HG03460 (cell line): Measurements from ENCODE around the gene MCTP1.

ENCODE experiments used
- ATAC-seq: cut with Tn5 transposase; IDR thresholded peaks from one replicate; pipeline ENCODE4 v1.9.1; 2021; ENCODE audit not compliant: unreplicated experiment

The MCTP1 gene

GRCh38 chr5:94674490-94675382, 610.2 kb downstream of the MCTP1 start:
- ATAC-seq, result no peak

DNA sequence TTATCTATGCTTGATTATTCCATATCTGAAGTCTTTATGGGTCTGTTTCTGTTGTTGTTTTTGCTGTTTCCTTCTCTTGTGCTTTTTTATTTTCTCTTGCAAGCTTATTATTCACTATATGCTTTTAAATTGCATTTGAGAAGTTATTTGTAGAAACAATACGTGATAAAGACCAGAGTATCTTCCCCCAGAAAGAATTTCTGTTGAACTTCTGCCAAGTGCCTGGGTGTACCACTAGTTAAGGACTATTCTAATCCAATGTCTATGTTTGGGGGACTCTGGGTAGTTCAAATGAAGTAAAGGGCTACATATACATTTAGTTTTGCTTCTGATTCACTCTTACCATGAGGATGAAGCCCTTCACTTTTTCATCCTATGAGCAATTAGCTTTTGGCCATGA, 612.1 kb downstream of the MCTP1 start:
- ATAC-seq, result no peak

GRCh38 chr5:94670726-94671125, 614.2 kb downstream of the MCTP1 start:
- no peak for ATAC-seq

GRCh38 chr5:94667937-94668336, 617.0 kb downstream of the MCTP1 start:
- ATAC-seq, result no peak

GRCh38 chr5:94661086-94661485, 623.8 kb downstream of the MCTP1 start:
- no peak for ATAC-seq

- ATAC-seq, result no peak
Measured at GRCh38 chr5:94660506-94660905, 624.4 kb downstream of the MCTP1 start.

DNA sequence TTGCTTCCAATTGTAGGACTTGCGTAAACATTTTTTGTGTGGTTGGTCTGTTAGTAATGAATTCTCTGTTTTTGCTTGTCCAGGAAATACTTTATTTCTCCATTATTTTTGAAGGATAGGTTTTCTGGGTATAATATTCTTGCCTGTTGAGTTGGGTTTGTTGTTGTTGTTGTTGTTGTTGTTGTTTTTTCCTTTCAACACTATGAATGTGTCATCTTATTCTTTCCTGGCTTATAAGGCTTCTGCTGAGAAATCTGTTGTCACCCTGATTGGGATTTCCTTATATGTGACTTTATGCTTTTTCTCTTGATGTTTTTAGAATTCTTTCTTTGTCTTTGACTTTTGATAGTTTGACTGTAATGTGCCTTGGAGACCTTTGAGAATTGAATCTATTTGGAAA, 626.6 kb downstream of the MCTP1 start:
- ATAC-seq, result no peak
